NOMO-1 treated with dmso at 0.1 percent for 144 hours (cell line): ENCODE measurements around the gene ASMT.
"Not testable (repeated sequence)": the region's sequence is repeated elsewhere in the genome, so short reads cannot be mapped to it uniquely, and the experiment has no call there.

ENCODE experiments used
- DNase-seq: peaks from one replicate; lab custom pipeline; 2025; ENCODE audit not compliant: unreplicated experiment; lab: John Stamatoyannopoulos, UW

The ASMT gene

DNA sequence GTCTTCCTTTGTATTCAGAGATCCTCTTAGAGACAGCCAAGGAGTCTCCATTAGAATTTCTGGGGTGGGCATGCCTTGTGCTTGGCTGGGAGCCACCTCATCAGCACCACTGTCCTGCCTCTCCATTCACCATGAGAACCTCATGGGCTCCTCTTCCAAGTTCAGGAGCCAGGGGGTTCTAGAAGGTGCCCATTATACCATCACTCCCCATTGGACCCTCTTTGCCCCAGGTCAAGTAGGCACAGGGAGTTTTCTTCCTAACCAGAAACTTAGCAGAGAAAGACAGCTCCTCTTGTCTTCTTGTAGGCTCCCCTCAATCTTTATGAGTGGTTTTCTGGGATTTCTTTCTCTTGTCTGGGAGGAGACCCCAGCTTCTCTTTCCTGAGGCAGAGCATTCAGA lies 31.1 kb downstream of the ASMT start:
- no peak for DNase-seq

DNA sequence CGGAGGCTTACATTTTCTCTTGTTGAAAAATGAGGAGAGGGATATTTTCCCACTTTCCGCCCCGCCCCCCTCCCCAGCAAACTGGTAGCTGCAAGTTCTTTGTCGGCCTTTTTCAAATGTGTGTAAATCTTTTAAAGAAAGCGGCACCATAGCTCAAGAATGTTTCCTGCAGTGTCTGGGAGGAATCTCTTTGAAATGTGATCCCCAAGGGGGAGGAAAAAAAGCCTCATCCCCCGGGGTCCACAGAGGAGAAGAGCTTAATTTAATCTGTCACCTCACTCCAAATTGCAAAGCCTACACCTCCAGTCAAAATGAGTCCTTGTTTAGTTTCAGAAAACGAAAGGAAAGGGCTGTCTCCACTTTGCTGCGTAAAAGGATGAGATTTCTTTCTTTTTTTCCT lies 34.8 kb downstream of the ASMT start:
- no peak for DNase-seq

DNA sequence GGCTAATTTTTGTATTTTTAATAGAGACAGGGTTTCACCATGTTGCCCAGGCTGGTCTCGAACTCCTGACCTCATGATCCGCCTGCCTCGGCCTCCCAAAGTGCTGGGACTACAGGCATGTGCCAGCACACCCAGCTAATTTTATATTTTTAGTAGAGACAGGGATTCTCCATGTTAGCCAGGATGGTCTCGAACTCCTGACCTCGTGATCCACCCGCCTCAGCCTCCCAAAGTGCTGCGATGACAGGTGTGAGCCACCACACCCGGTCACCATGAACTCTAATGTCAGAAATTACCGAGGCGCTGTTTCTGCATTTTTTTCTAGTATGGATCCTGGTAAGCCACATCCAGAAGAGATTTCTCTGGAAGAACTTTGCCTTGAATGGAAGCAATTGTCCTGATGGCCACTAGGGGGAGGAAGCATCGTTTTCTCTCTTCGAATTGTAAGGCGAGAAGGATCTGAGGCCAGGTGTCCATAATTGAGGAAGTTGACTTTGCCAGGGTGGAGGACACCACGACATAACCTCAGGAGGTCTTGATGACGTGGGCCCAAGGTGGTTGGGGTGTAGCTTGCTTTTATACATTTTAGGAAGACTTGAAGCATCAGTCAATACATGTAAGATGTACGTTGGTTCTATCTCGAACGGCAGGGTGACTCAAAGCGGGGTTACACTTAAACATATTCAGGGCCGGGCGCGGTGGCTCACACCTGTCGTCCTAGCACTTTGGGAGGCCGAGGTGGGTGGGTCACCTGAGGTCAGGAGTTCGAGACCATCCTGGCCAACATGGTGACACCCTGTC lies 37.4 kb downstream of the ASMT start:
- peak; percentile 71 for DNase-seq

DNA sequence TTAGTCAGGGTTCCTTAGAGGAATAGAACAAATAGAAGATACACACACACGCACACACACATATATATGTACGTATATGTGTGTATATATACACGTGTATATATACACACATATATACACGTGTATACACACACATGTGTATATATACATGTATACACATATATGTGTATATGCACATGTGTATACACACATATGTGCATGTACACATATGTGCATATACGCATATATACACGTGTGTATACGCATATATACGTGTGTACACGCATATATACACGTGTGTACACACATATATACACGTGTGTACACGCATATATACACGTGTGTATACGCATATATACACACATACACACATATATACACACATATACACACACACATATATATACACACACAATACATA lies 41.5 kb downstream of the ASMT start:
- DNase-seq, result no peak

DNA sequence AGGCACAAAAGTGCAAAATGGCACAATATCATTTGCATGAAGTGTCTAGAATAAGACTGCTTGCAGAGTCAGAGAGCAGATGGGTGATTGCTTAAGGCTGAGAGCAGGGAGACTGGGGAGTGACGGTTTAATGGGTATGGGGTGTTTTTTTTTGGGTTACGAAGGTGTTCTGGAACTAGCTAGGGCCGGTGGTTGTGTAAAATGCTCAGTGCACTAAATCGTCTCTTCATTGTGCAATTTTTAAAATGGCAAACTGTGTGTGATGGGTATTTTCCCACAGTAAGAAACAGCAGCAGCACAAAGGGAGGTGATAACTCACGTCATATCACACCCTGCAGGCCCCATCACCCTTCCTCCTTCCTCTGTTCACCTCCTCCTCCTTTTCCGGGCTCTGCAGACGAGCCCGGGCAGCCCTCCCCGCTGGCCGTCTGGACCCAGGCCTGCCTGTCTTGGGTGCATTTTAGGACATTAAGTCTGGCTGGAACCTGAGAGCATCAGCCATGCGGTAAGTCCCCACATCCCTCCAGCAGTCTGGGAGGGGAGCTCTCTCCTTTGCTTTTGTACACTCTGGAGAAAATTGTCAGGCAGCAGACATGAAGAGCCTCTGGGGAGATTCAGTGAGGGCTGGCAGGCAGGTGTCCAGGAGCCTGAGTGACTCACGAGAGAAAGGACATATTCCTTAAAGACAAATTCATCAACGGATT lies 42.7 kb downstream of the ASMT start:
- peak; percentile 87 for DNase-seq

DNA sequence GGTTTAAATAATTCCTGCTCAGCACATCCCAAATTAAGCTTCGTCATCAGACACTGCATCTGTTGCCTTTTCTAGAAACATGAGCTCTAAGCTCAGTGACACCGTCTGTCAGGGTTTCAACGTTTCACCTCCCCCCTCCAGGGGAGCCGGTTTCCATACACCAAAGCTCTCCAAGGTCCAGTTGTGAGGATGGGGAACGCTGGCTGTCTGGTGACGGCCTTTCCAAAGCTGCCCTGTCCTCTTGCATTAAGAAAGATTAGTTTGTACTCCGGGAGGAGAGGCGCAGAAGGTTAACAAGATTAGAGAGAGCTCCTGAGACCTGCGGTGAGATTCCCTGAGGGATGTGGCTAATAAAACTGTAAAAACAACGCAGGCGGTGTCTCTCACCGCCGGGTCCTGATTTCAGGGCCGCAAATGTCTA lies 43.2 kb downstream of the ASMT start:
- DNase-seq, result no peak

DNA sequence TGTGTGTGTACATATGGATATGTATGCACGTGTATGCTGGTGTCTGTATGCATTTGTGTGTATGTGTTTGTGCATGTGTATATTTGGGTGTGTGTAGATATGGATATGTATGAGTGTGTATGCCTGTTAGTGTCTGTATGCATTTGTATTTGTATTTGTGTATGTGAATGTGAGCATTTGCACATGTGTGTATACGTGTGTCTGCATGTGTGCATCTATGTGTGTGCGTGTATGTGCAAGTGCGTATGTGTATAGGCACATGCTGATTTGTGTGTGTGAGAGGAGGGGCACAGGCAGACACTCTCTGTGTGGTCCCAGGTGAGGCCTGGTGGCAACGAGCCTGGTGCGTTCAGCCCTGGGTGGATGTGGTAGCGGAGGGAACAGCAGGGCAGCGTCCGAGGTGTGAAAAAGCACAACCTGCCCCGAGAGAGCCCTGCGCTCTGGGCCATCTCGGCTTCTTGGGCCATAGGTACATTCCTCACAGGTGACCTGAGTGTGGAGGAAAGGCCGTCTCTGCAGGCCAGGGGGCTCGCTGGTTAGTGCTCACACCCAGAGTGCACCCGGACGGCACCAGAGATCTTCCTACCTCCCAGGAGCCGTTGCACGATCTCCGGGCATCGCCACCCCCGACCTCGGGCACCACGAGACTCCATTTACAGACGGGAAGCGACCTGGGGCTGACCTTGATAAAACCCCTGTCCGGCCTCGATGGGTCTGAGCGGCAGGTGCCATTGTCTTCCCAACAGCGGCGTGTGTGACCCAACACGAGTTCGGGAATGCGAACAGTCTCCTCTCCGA lies 45.0 kb downstream of the ASMT start:
- DNase-seq, result no peak

DNA sequence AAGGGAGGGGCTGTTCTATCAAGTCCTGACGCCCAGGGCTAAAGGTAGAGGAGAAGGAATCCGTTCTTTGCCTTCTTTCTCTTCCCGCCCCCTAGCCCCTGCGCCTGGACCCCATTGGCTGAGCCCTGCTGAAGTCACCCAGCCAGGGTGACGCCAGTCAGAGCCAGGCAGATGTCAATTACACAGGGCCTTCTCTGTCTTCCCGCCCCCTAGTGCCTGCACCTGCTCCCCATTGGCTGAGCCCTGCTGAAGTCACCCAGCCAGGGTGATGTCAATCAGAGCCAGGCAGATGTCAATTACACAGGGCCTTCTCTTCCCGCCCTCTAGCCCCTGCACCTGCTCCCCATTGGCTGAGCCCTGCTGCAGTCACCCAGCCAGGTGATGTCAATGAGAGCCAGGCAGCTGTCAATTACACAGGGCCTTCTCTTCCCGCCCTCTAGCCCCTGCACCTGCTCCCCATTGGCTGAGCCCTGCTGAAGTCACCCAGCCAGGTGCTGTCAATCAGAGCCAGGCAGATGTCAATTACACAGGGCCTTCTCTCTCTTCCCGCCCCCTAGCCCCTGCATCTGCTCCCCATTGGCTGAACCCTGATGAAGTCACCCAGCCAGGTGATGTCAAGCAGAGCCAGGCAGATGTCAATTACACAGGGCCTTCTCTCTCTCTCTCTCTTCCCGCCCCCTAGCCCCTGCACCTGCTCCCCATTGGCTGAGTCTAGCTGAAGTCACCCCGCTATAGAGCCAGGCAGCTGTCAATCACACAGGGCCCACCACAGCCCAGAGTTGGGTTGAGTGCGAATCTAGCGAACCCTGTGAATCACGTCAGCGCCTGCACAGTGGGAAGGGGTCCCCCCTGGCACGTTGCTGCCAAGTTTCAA lies 46.4 kb downstream of the ASMT start:
- DNase-seq, result no peak

DNA sequence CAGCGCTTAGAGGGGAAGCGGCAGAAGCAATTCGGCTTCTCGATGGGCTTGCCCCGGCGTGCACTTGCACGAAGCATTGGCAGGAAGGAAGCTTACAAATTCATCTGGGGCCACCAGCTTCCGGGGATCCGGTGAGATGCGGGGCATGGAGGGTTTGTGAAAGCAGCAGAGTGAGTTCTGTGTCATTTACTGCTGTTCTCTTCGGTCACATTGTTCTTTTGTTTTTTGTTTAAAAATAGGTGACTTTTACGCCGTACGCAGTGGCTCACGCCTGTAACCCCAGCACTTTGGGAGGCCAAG lies 47.0 kb downstream of the ASMT start:
- no peak for DNase-seq

DNA sequence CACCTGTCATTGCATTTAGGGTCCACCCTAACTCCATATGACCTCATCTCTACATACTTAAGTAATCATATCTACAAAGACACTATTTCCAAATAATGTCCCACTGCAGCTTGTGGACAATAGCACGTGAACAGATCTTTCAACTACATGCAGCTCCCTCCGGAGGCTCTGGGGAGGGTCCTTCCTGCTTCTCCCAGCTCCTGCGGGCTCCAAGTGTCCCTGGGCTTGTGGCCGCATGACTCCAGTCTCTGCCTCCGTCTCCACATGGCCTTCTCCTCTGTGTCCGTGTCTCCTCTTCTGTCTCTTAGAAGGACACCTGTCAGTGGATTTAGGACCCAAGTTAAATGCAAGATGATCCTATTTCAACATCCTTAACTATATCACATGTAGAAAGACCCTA lies 52.7 kb downstream of the ASMT start:
- DNase-seq, result no peak

DNA sequence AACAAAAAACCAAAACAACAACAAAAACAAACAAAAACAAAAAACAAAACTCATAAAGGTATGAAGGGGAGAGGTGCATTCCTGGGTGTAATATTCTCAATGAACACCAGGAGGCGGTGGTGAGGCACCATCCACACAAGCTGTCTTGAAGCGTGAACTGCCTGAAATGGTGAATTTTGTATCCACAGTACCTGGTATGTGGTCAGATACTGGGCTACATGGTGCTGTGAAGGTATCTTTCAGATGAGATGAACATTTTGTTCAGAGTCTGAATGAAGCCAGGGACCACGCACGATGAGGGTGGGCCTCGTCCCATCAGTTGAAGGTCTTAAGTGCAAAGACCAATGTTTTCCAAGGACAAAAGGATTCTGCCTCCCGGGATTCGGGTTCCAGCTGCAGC lies 58.5 kb downstream of the ASMT start:
- DNase-seq, result no peak

DNA sequence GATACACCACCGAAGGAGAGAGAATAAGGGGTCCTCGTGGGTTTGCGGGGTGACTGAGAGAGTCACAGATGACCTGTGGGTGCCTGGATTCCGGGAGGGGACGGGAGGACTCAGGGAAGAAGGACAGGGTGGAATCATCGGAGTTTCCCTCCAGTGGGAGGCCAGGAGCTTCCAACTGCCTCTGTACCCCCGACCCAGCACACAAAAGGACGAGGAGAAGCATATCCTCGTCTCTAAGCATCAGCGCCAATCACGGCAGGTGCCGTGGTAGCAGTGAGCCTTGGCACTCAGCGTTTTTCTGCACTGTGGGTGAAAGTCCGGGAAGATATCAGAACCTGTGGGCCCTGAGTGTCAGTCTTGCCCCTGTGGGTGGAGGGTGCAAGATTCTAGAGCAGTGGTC lies 62.0 kb downstream of the ASMT start:
- no peak for DNase-seq

DNA sequence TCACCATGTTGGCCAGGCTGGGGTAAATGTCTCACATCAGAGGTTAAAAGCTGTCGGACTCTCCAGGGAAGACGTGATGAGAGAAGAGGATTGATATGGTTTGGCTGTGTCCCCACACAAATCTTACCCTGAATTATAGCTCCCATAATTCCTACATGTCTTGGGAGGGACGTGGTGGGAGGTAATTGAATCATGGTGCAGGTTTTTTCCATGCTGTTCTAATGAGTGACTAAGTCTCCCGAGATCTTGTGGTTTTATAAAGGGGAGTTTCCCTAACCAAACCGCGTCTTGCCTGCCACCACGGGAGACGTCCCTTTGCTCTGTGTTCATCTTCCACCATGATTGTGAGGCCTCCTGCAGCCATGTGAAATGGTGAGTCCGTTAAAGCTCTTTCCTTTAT lies 64.4 kb downstream of the ASMT start:
- DNase-seq, result no peak

DNA sequence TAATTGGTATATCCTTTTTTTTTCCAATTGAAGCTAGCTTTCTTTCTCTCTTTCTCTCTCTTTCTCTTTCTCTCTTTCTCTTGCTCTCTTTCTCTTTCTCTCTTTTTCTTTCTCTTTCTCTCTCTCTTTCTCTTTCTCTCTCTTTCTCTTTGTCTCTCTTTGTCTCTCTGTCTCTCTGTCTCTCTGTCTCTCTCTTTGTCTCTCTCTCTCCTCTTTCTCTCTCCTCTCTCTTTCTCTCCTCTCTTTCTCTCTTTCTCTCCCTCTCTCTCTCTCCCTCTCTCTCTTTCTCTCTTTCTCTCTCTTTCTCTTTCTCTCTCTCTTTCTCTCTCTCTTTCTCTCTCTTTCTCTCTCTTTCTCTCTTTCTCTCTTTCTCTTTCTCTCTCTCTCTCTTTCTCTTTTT lies 66.6 kb downstream of the ASMT start:
- no peak for DNase-seq

DNA sequence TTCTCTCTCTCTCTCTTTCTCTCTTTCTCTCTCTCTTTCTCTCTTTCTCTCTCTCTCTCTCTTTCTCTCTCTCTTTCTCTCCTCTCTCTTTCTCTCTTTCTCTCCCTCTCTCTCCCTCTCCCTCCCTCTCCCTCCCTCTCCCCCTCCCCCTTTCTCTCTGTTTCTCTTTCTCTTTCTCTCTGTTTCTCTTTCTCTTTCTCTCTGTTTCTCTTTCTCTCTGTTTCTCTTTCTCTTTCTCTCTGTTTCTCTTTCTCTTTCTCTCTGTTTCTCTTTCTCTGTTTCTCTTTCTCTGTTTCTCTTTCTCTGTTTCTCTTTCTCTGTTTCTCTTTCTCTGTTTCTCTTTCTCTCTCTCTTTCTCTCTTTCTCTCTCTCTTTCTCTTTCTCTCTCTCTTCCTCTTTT lies 67.0 kb downstream of the ASMT start:
- DNase-seq, result not testable (repeated sequence)

DNA sequence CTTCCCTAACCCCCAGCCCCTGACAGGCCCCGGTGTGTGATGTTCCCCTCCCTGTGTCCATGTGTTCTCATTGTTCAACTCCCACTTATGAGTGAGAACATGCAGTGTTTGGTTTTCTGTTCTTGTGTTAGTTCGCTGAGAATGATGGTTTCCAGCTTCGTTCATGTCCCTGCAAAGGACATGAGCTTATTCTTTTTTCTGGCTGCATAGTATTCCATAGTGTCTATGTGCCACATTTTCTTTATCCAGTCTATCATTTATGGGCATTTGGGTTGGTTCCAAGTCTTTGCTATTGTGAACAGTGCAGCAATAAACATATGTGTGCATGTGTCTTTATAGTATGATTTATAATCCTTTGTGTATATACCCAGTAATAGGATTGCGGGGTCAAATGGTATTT lies 67.6 kb downstream of the ASMT start:
- not testable (repeated sequence) for DNase-seq

DNA sequence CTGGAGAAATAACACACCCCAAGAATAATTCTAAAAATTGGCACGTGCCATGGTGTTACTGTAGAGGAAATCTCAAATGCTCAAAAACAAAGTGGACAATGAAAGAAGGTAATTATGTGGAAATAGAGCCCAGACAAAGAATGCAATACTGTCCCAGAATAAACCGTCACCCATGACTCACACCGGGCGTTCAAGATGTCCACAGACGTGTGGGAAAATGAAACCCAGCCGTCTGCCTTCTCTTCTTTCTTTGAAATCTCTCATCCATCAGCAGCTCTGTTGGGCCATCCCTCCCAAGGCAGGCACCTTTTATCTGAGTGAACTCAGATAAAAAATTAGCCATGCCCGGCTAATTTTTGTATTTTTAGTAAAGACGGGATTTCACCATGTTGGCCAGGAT lies 70.0 kb downstream of the ASMT start:
- DNase-seq, result not testable (repeated sequence)

DNA sequence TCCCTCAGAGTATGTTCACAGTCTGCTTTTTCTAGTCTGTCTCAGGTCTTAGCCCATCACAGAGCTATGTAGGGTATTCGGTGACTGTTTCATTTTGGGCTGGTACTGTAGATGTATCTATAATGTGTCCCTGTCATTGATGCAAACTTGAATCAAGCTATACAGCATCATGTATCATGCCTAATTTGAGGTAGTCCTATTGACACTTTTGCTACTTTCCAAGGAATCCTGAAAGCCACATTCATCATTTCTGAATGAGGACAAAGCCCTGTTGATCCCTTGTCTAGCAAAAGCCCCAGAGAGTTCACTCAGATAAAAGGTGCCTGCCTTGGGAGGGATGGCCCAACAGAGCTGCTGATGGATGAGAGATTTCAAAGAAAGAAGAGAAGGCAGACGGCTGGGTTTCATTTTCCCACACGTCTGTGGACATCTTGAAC lies 70.6 kb downstream of the ASMT start:
- not testable (repeated sequence) for DNase-seq

DNA sequence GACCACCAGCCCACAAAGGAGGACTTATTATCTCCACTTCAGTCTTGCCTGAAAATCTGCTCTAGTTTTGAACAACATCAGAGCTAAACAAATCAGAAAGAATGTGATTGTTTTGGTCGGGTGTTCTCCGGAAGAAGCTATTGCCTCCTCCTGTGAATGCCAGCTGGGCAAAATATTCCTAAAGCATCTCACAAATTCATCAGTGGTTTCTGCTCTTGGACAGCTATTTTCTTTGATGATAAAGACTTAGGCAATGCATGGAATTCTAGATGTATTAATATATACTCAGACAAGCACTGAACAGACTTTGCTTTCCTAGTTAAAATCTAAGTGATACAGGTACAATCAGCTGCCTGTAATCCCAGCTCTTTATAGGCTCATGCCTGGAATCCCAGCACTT lies 71.8 kb downstream of the ASMT start:
- no peak for DNase-seq
